HG03039 (cell line): ENCODE measurements around the gene GRM7.

Source experiments
- ATAC-seq: cut with Tn5 transposase; IDR thresholded peaks from one replicate; pipeline ENCODE4 v1.9.1; 2021; ENCODE audit warnings: mild to moderate bottlenecking, moderate library complexity; ENCODE audit not compliant: unreplicated experiment

Gene GRM7

GRCh38 chr3:7290077-7290825, 429.3 kb downstream of the GRM7 start:
- no peak for ATAC-seq

- no peak for ATAC-seq
Measured at GRCh38 chr3:7292362-7292761, 431.4 kb downstream of the GRM7 start.

- no peak for ATAC-seq
Measured at GRCh38 chr3:7293286-7293685, 432.4 kb downstream of the GRM7 start.

GRCh38 chr3:7305561-7305960, 444.6 kb downstream of the GRM7 start:
- ATAC-seq, result no peak

- no peak for ATAC-seq
Measured at GRCh38 chr3:7306901-7307300, 446.0 kb downstream of the GRM7 start.

GRCh38 chr3:7307410-7307809, 446.5 kb downstream of the GRM7 start:
- no peak for ATAC-seq

- no peak for ATAC-seq
Measured at GRCh38 chr3:7309641-7310102, 448.8 kb downstream of the GRM7 start.

GRCh38 chr3:7315037-7315436, 454.1 kb downstream of the GRM7 start:
- no peak for ATAC-seq

- no peak for ATAC-seq
Measured at GRCh38 chr3:7322957-7323669, 462.2 kb downstream of the GRM7 start.

GRCh38 chr3:7328339-7328738, 467.4 kb downstream of the GRM7 start:
- ATAC-seq, result no peak

- no peak for ATAC-seq
Measured at GRCh38 chr3:7332696-7333095, 471.8 kb downstream of the GRM7 start.

GRCh38 chr3:7333125-7333524, 472.2 kb downstream of the GRM7 start:
- ATAC-seq, result no peak

GRCh38 chr3:7340795-7341194, 479.9 kb downstream of the GRM7 start:
- ATAC-seq, result no peak

GRCh38 chr3:7346364-7346763, 485.4 kb downstream of the GRM7 start:
- ATAC-seq, result no peak

GRCh38 chr3:7357101-7357500, 496.2 kb downstream of the GRM7 start:
- ATAC-seq, result no peak

GRCh38 chr3:7367968-7368367, 507.1 kb downstream of the GRM7 start:
- no peak for ATAC-seq

- ATAC-seq, result no peak
Measured at GRCh38 chr3:7368597-7368996, 507.7 kb downstream of the GRM7 start.

- ATAC-seq, result no peak
Measured at GRCh38 chr3:7371693-7372572, 511.0 kb downstream of the GRM7 start.

GRCh38 chr3:7377103-7377502, 516.2 kb downstream of the GRM7 start:
- ATAC-seq, result no peak

- ATAC-seq, result no peak
Measured at GRCh38 chr3:7381741-7382140, 520.8 kb downstream of the GRM7 start.

- ATAC-seq, result no peak
Measured at GRCh38 chr3:7382293-7383010, 521.5 kb downstream of the GRM7 start.
